K562 (cell line): ENCODE data around the gene ESPN. TPM values are rescaled to one million over a fixed set of nuclear protein-coding genes. Genes with fewer than 3 reads are reported as not detected.

Source experiments
- AFF4 ChIP-seq: sonication (generic); formaldehyde crosslinking; IDR thresholded peaks from 2 replicates; pipeline ENCODE4 v1.8.0; 2023; ENCODE audit warnings: mild to moderate bottlenecking, missing genetic modification reagents
- BDP1 ChIP-seq: IDR thresholded peaks from 3 replicates; pipeline ENCODE4 v1.6.1; 2011; ENCODE audit not compliant: insufficient read length, insufficient read depth
- BRF2 ChIP-seq: IDR thresholded peaks from 3 replicates; pipeline ENCODE4 v1.6.1; 2011; ENCODE audit warnings: borderline replicate concordance, mild to moderate bottlenecking; ENCODE audit not compliant: insufficient read length, insufficient read depth
- CEBPZ ChIP-seq: fragments of 150-350 bp; IDR thresholded peaks from 2 replicates; pipeline ENCODE4 v1.6.1; 2014; ENCODE audit warnings: low read depth, mild to moderate bottlenecking, low read length, borderline replicate concordance
- FOXM1 ChIP-seq, 2 experiments: fragments of 450-650 bp in 1 of 2; sonication (generic) in 1 of 2; formaldehyde crosslinking in 1 of 2; IDR thresholded peaks; 2 replicates each; pipeline versions ENCODE4 v1.6.1 to v1.9.0; 2017 to 2022; ENCODE audit warnings: low read depth in 2 of 2, mild to moderate bottlenecking in 2 of 2, missing genetic modification reagents in 1 of 2, moderate library complexity in 1 of 2
- RBM39 ChIP-seq: fragments of 200-400 bp; formaldehyde crosslinking; optimal IDR thresholded peaks from 2 replicates; pipeline ENCODE3; 2018; ENCODE audit warnings: low read depth, low read length
- THAP12 ChIP-seq: fragments of 250-450 bp; sonication (Bioruptor Pico); IDR thresholded peaks from 2 replicates; pipeline ENCODE4 v1.9.0; 2021; ENCODE audit warnings: mild to moderate bottlenecking, inconsistent platforms
- ZNF592 ChIP-seq: fragments of 450-650 bp; IDR thresholded peaks from 2 replicates; pipeline ENCODE4 v1.6.1; 2017; ENCODE audit warnings: antibody characterized with exemption, mild to moderate bottlenecking
- ZSCAN29 ChIP-seq: fragments of 450-650 bp; IDR thresholded peaks from 2 replicates; pipeline ENCODE4 v1.6.1; 2017
- polyA plus RNA-seq, 8 experiments: library from polyadenylated mRNA; depleted of rRNA in 4 of 8; stranded (reverse) in 5 of 8; unstranded in 3 of 8; fragments of >200 nt; fragmentation: Nextera tagmentation in 2 of 8; fragmentation: Illumina TruSeq in 1 of 8; extraction: Ambion mirVana in 2 of 8; extraction: Trizol in 1 of 8; gene quantifications; 2 replicates each; pipeline versions ENCODE4 v1.2.1 to v1.2.3, GENCODE V29; 2011 to 2014; ENCODE audit warnings: inconsistent platforms in 1 of 8, missing spikeins in 1 of 8
- total RNA-seq, 7 experiments: library from RNA; depleted of rRNA in 6 of 7; stranded (reverse); fragments of >200 nt in 6 of 7; fragmentation: Illumina TruSeq in 2 of 7; extraction: Trizol in 2 of 7; gene quantifications; 2 replicates each; pipeline versions ENCODE4 v1.2.1 to v1.2.3, GENCODE V29; 2011 to 2021; ENCODE audit warnings: low replicate concordance in 1 of 7

ESPN gene
- total and polyA plus RNA-seq, 9 of the 15 experiments (the other 6 are each of a cell fraction or from before 2014, with no cell fraction given): 0.07 to 1.2 (median 0.45) TPM; not detected in 3

GRCh38 chr1:6426277-6426971 lies 1.8 kb downstream of the ESPN start (continued):
- no peak; the same call in 1 of the 2 replicates for TF ChIP-seq ZNF592
- no peak for TF ChIP-seq CEBPZ
- TF ChIP-seq ZSCAN29: no peak
- TF ChIP-seq AFF4: no peak
- no peak for TF ChIP-seq BRF2
- TF ChIP-seq THAP12 (CRISPR knock-in tag): no peak
- no peak for TF ChIP-seq BDP1
- TF ChIP-seq FOXM1 (IDR thresholded peaks at IDR 0.05; ENCODE audit: low read depth): no peak
- no peak for TF ChIP-seq FOXM1 (CRISPR knock-in tag; IDR thresholded peaks at IDR 0.05; ENCODE audit: low read depth)
- no peak for TF ChIP-seq RBM39
